GM21367 (cell line): Measurements from ENCODE around the gene DNAAF1.

Experiments used
- ATAC-seq: cut with Tn5 transposase; IDR thresholded peaks from one replicate; pipeline ENCODE4 v1.9.1; 2021; ENCODE audit not compliant: unreplicated experiment

The DNAAF1 gene

DNA sequence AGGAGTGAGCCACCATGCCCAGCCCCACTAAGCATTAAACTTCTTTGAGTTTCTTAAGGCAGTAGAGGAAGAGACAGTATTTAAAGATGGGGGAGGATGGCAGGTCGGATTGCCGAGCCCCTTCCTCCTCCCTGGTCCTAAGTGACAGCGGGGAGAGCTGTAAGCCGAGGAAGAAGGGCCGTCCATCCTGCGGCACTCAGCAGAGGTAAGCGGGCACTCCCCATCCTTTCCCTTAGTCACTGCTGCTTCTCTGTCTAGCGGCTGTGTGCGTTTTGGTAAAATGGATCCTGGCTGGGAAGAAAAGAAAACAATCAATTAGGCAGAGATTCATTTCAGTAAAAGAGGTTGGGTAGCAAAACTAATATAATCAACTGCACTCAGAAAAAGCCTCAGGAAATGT, 13.9 kb downstream of the DNAAF1 start:
- ATAC-seq, result no peak

- ATAC-seq, result no peak
Measured at GRCh38 chr16:84159800-84160199, 14.7 kb downstream of the DNAAF1 start.

DNA sequence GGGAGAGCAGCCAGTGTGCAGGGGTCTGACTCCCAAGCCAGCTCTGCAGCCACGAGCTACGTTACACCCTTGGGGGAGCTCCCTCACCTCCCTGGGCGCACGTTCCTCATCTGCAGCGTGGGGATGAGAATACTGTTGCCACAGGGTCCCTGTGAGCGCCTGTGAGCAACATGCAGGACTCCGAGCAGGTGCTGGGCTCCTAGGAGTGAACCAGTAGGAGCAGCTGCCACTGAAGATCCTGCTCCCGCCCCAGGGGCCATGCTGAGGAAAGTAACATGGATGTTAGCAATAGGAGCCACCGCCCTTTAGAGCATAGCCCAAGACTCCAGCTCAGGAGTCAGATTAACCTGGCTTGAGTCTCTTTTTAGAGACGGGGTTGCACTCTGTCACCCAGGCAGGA, 15.9 kb downstream of the DNAAF1 start:
- ATAC-seq, result no peak

GRCh38 chr16:84161801-84162200, 16.7 kb downstream of the DNAAF1 start:
- no peak for ATAC-seq

DNA sequence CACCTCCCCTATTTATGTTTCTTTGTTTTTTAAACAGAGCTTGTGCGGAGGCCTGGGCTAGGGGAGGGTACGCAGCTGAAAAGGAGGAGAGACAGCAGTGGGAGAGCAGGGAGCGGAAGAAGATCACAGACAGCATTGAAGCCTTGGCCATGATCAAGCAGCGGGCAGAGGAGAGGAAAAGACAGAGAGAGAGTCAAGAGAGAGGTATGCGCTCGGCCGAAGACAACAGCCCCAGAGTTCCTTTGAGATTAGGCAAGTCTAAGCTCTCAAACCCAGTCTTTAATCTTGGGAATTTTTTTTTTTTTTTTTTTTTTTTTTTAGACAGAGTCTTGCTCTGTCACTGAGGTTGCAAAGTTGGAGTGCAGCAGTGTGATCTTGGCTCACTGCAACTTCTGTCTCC, 20.6 kb downstream of the DNAAF1 start:
- ATAC-seq, result no peak

DNA sequence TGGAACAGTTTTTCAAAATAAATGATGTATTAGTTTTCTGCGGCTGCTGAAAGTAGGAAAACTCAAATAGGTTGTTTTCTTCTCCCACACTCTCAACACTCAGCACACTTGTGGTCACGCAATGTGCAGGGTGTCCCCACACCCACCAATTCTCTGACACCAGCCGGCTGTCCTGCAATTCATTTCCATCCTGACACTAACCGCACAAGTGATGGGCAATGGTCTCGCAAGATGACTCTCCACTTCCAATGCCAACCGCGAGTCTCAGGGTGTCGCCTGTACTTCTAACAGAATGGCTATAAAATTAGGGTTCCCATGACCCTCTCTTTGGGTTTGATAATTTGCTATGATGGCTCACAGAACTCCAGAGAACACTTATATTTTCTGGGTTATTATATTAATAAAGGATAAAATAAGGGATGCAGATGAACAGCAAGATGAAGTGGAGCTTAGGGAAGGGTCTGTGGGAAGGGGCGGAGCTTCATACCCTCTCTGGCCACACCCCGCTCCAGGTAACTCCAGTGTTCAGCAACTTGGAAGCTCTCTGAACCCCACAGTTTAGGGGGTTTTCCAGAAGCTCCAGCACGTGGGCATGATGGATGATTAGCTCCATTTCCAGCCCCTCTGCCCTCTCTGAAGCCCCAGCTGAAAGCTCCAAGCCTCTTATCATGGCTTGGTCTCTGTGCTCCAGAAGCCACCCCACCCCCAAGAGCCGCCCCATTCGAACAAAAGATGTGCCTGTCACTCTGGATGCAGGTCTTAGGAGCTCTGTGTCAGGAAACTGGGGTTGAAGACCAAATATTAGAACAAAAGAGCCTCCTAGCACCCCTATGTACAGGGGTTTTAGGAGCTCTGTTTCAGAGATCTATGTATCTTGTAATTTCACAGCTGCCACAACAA, 21.9 kb downstream of the DNAAF1 start:
- ATAC-seq, result no peak

- ATAC-seq, result no peak
Measured at GRCh38 chr16:84169765-84170310, 24.7 kb downstream of the DNAAF1 start.

DNA sequence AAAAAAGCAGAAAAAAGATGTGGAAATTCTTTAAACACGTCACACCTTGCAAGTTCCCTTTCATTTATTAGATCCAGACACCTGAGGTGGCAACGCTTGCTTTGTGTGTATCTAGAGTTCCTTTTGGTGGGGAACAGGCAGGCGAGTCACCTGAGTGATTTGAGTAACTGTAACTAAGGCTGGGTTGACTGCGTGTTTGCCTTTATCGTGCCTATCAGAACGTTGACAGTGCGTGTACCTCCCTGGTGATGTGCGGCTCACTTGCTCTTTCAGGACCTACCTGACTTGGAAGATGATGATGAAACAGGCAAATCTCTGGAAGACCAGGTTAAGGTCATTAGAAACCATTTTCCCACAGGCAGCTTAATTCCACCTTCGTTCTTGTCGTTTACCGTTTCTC, 29.3 kb downstream of the DNAAF1 start:
- no peak for ATAC-seq

GRCh38 chr16:84175350-84176081, 30.4 kb downstream of the DNAAF1 start:
- ATAC-seq, result peak; percentile 79

DNA sequence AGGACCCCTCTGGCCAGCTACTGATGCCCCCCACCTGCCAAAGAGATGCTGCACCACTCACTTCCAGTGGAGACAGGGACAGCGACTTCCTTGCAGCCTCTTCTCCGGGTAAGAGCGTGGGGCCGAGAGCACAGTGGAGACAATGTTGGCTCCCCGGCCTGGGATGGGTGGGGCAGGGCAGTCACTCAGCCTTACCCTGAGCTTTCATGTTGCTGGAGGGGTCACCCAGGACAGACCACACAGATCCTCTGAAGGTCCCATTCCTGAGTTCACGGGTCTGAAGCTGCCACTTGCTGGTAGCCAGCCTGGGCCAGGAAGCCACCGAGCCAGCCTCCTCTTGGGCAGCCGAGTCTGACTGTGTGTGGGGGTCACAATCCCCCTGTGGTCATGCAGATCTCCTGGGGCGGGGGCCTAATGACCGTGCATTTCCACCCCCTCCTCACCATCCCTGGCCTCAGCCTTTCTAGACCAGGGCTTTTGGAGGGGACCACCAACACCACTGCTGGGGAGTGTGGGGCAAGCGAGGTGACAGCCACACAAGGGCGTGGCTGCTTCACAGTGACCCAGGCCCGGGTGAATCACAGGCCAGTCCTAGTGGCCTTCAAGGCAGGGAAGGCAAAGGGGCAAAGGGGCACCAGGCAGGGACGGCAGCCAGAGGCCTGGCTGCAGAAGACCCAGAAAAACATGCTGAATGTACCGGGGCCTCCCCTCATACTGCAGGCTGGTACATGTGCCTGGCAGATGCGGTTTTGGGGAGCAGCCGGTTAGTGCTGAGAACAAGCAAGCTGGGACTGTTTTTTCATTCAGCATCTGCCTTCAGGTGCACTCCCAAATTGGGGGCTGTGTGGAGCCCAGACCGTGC, 31.3 kb downstream of the DNAAF1 start:
- no peak for ATAC-seq

DNA sequence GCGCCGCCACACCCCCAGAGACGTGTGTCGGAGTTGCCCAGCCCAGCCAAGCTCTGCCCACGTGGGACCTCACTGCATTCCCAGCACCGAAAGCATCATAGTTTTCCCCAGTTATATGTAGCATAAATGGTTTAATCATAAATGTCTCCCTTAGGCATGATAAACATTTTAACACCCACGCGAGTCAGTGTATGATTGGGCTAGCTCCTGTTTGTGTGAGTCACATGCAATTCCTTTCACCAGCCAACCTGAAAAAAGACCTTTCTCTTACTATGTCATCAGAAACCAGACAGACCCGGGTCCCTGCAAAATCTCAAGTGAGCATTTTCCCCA, 32.6 kb downstream of the DNAAF1 start:
- no peak for ATAC-seq

DNA sequence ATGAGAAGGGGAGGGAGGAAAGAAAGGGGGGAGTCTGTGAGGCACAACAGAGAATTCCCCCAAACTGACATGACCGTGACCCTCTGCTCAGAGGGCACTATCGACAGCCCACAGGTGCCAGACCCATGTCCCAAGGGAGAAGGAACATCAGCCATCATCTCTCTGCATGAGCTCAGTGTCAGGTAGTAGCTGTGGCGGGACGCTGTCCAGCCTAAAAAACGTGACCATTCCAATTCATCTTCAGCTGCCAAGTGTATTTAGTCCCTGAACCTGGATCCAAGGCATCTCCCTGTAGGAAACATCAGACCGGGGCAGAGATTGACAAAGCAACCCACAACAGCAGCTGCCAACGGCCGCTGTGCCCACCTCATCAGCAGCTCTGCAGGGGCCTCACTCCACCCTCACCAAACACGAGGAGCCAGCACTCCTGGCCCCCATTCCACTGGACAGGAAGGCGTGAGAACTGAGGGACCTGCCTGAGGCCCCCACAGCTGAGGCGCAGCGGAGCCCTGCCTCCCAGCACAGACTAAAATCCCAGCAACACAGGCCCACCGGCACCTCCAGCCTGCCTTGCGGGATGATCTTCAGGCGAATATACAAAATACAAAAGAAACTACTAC, 33.1 kb downstream of the DNAAF1 start:
- ATAC-seq, result no peak

GRCh38 chr16:84178892-84179611, 33.9 kb downstream of the DNAAF1 start:
- no peak for ATAC-seq

DNA sequence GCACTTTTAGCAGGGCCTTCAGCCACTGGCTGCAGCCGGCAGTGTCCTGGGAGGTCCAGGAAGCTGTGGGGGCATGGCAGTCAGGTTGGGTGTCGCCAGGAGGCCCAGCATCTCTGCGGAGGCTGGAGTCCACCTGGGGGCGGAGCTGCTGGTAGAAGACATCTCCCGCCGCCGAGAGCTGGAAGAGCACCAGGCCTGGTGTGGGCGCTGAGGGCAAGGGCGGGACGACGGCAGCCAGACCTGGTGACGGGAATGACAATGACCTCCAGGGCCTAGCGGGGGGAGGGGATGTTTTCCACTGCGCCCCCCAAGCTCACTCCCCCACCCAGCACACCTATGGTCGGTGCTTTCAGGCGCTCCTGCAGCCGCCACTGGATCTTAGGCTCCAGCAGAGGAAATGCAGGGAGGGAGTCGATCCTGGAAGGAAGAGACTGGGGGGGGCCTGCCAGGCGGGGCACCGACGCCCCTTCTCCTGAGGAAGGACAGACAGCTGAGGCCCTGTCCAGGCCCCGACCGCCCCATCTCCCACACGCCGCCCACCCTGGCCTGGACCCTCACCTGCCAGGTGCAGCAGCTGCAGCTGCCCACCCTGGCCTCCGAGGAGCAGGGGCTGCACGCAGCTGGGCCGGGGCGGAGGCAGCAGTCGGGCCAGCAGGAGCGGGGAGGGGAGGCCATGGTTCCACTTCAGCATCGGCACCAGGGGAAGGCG, 34.7 kb downstream of the DNAAF1 start:
- no peak for ATAC-seq

- no peak for ATAC-seq
Measured at GRCh38 chr16:84180519-84181140, 35.5 kb downstream of the DNAAF1 start.

- no peak for ATAC-seq
Measured at GRCh38 chr16:84181144-84181915, 36.2 kb downstream of the DNAAF1 start.

- ATAC-seq, result no peak
Measured at GRCh38 chr16:84182104-84182503, 37.0 kb downstream of the DNAAF1 start.
